RPMI7951 (cell line): ENCODE data around the gene PITRM1. TPM values are rescaled to one million over a fixed set of nuclear protein-coding genes. Genes with fewer than 3 reads are reported as not detected.
"Not testable (repeated sequence)": the region's sequence is repeated elsewhere in the genome, so short reads cannot be mapped to it uniquely, and the experiment has no call there.

Experiments
- DNase-seq: peaks from one replicate; pipeline ENCODE4 v3.0.0-alpha.2; 2012; ENCODE audit warnings: low read depth
- total RNA-seq: library from RNA; depleted of rRNA; stranded (reverse); fragments of >200 nt; shearing (Covaris generic); gene quantifications from 2 replicates; pipeline ENCODE4 v1.2.3, GENCODE V29; 2014

PITRM1 gene
- total RNA-seq, 1 experiment from 2014 or later: 62.5 TPM

GRCh38 chr10:3197348-3198003 lies 24.9 kb upstream of the PITRM1 start:
- DNase-seq: peak; percentile 93

DNA sequence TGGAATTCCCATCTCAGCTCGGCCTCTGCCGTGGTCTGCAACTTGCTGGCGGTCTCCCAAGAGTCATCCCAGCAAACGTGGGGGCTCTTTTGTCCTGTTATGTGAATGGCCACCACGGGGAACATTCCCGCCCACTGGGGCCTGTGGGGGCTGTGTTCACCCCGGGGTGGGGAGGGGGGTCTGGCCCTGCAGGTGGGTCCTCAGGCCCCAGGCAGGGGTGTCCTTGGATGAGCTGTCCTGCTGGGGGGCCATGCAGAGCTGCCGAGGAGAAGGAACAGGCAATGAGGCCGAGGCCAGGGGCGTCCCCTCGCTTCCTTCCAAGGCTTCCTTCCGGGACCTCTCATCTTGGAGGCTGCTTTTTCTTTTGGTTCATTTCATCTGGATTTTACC lies 24.4 kb upstream of the PITRM1 start:
- no peak for DNase-seq

GRCh38 chr10:3196482-3196881 lies 23.9 kb upstream of the PITRM1 start:
- DNase-seq: no peak

GRCh38 chr10:3195726-3196125 lies 23.1 kb upstream of the PITRM1 start:
- DNase-seq: no peak

GRCh38 chr10:3195286-3195685 lies 22.7 kb upstream of the PITRM1 start:
- DNase-seq: no peak

- no peak for DNase-seq
Observed at GRCh38 chr10:3194871-3195270, 22.3 kb upstream of the PITRM1 start.

DNA sequence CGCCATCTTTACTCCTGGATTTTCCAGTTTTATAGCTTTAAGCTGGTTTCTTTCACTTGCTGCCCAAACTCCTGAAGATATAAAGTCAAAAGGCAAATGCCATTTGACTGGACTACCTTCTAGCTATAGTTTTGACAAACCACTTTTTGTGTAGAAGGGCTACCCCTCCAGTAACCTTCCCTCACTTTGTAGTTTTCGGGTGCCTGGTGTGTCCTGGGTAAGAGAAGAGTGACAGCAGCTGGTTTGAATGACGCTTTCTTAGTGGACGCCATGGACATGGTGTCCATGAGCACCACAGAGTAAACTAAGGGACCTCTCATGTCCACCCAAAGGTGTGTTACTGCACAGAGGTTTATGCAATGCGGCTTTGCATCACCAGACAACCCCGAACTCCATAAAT lies 21.2 kb upstream of the PITRM1 start:
- DNase-seq: no peak

GRCh38 chr10:3192856-3193635 lies 20.5 kb upstream of the PITRM1 start:
- DNase-seq: peak; percentile 66

GRCh38 chr10:3190817-3191216 lies 18.2 kb upstream of the PITRM1 start:
- DNase-seq: no peak

GRCh38 chr10:3187229-3187628 lies 14.6 kb upstream of the PITRM1 start:
- DNase-seq: not testable (repeated sequence)

- DNase-seq: no peak
Observed at GRCh38 chr10:3186368-3186767, 13.8 kb upstream of the PITRM1 start.

- no peak for DNase-seq
Observed at GRCh38 chr10:3185386-3185785, 12.8 kb upstream of the PITRM1 start.

GRCh38 chr10:3180355-3181025 lies 7.9 kb upstream of the PITRM1 start:
- DNase-seq: no peak

GRCh38 chr10:3179174-3179573 lies 6.6 kb upstream of the PITRM1 start:
- DNase-seq: no peak

DNA sequence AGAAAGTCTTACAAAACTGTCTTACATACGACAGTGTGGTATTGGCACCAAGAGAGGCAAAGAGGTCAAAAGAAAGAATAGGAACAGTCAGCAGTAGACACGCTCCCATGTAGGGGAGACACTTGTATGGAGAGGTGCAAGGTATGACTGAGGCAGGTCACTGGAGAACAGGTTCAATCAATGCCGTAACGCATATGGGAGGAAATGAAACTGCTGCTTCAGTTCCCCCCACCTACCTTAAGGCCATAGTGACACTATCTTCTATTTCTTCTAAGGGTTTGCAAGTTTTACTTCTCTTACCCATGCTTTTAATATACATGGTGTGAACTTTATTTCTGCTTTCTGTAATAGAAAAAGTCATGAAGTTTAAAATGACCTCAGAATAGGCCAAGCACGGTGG lies 5.5 kb upstream of the PITRM1 start:
- DNase-seq: no peak

- no peak for DNase-seq
Observed at GRCh38 chr10:3173171-3173878, 743 bp upstream of the PITRM1 start.

DNA sequence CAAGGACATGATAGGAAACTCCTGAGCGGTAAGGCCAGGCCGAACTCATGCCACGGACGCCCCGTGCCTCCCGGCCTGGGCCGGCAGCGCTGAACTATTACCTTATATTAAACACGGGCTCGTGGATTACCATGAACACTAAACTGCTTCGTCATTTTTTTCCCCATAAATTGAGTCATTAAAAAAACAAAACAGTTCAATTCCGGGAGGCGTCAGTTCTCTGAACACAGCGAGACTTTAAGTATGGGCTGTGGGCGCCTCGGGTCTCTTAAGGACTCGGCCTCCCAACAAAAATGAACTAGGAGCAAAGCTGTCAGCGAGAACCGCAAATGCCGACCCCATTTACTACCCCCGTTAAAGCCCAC lies 519 bp downstream of the PITRM1 start:
- DNase-seq: peak; percentile 72

DNA sequence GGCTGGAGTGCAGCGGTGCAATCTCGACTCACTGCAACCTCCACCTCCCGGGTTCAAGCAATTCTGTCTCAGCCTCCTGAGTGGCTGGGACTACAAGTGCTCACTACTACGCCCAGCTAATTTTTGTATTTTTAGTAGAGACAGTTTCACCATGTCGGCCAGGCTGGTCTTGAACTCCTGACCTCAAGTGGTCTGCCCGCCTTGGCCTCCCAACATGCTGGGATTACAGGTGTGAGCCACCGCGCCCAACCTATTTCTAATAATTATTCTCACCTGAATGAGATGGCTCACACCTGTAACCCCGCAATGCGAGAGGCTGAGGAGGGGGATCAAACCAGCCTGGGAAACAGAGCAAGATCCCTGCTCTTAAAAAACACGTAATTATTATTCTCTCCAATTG lies 1.1 kb downstream of the PITRM1 start:
- not testable (repeated sequence) for DNase-seq

- DNase-seq: no peak
Observed at GRCh38 chr10:3169673-3170072, 2.9 kb downstream of the PITRM1 start.

- DNase-seq: no peak
Observed at GRCh38 chr10:3169271-3169670, 3.3 kb downstream of the PITRM1 start.

- no peak for DNase-seq
Observed at GRCh38 chr10:3167611-3168330, 4.8 kb downstream of the PITRM1 start.
